ENCODE measurements around the gene DSTN.

DSTN gene

GRCh38 chr20:17614176-17614811 is 44.4 kb downstream of the DSTN start:
- H3K4me1 ChIP-seq (ENCODE audit: control insufficient read depth in 1 of 2, insufficient read depth in 1 of 2, low read depth in 1 of 2, low read length in 1 of 2), result peaks cover 28 to 31% of the 10 kb centered on the region in 2 experiments
- no peak overlapping the region for H3K27ac ChIP-seq
- H3K27me3 ChIP-seq, result no peaks in the 10 kb centered on the region
- no peak for TF ChIP-seq CTCF (IDR thresholded peaks at IDR 0.05)
- H3K9me3 ChIP-seq, result no peaks in the 10 kb centered on the region
- no peak overlapping the region for H3K4me3 ChIP-seq (ENCODE audit: low read depth in 1 of 2, low read length in 1 of 2)
- H3K36me3 ChIP-seq, result peaks cover 52% of the 10 kb centered on the region

GRCh38 chr20:17614812-17615644 is 45.2 kb downstream of the DSTN start:
- Histone ChIP-seq H3K4me1 (ENCODE audit: control insufficient read depth in 1 of 2, insufficient read depth in 1 of 2, low read depth in 1 of 2, low read length in 1 of 2) (peaks cover 28 to 31% of the 10 kb centered on the region in 2 experiments), H3K27ac (peak overlapping the region; percentile 58), H3K36me3 (peaks cover 60% of the 10 kb centered on the region), H3K27me3 (no peaks in the 10 kb centered on the region), H3K4me3 (ENCODE audit: low read depth in 1 of 2, low read length in 1 of 2) (no peak overlapping the region), H3K9me3 (no peaks in the 10 kb centered on the region)
- TF ChIP-seq CTCF (IDR thresholded peaks at IDR 0.05), result no peak

DNA sequence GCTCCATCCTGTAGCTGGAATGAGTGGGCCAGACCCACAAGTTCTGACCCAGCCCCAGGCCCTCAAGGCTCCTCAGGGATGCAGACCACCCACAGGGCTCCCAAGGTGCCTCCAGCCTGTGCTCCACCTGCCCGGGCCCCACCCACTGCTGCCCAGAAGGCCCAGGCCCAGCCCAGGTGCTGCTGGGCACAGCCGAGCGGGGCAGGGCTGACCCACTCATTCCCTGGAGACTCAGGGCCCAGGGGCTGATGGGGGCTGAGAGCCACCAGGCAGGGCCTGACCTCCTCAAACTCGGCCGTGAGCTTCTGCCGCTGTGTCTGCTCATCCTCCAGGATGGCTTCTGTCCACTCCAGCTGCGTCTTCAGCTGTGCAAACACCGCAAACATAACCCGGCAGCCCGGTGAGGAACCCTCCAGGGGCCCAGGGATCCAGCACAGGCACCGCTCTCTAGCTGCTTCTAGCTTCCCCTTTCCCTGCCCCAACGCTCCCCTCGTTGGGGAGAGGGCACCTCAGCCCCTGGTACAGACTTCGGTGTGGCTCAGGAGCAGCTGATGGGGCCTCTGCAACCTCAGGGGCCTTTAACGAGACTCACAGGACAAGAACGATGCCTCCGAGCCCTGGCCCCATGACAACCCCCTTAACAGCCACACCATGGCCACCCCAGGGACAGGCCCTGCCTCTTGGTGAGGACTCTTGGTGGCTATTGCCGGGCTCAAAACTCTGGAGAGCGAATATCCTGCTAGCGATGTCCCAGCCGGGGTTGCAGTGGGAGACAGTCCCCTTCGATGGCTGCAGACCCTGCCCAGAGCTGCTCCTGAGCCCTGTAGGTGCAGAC is 46.0 kb downstream of the DSTN start:
- H3K36me3 ChIP-seq, result peaks cover 68% of the 10 kb centered on the region

GRCh38 chr20:17616480-17617211 is 46.8 kb downstream of the DSTN start:
- H3K4me1 ChIP-seq (ENCODE audit: control insufficient read depth in 1 of 2, insufficient read depth in 1 of 2, low read depth in 1 of 2, low read length in 1 of 2), result peaks cover 24% of the 10 kb centered on the region in 2 experiments
- H3K4me3 ChIP-seq (ENCODE audit: low read depth in 1 of 2, low read length in 1 of 2), result no peak overlapping the region
- no peaks in the 10 kb centered on the region for H3K9me3 ChIP-seq
- TF ChIP-seq CTCF (IDR thresholded peaks at IDR 0.05), result no peak
- no peaks in the 10 kb centered on the region for H3K27me3 ChIP-seq
- peaks cover 76% of the 10 kb centered on the region for H3K36me3 ChIP-seq
- H3K27ac ChIP-seq, result peak overlapping the region; percentile 58

More for the DNA sequence above, 46.0 kb downstream of the DSTN start:
- peak overlapping the region; percentile 58 for H3K27ac ChIP-seq
- TF ChIP-seq CTCF (IDR thresholded peaks at IDR 0.05), result no peak
- no peak overlapping the region for H3K4me3 ChIP-seq (ENCODE audit: low read depth in 1 of 2, low read length in 1 of 2)
- no peaks in the 10 kb centered on the region for H3K9me3 ChIP-seq
- no peaks in the 10 kb centered on the region for H3K27me3 ChIP-seq
- peaks cover 25% of the 10 kb centered on the region in 2 experiments for H3K4me1 ChIP-seq (ENCODE audit: control insufficient read depth in 1 of 2, insufficient read depth in 1 of 2, low read depth in 1 of 2, low read length in 1 of 2)
